HG03439 (cell line): ENCODE data around the gene FBRS.
"Not testable (repeated sequence)": the region's sequence is repeated elsewhere in the genome, so short reads cannot be mapped to it uniquely, and the experiment has no call there.

ENCODE experiments used
- ATAC-seq: cut with Tn5 transposase; IDR thresholded peaks from one replicate; pipeline ENCODE4 v1.9.1; 2021; ENCODE audit warnings: mild to moderate bottlenecking, moderate library complexity; ENCODE audit not compliant: unreplicated experiment

The FBRS gene

GRCh38 chr16:30657866-30658730, at the start of gene FBRS:
FBRS (plus strand) TSS chr16:30658431; CDS start chr16:30659519, 1,088 bp downstream.
- ATAC-seq, result peak; percentile 71

DNA sequence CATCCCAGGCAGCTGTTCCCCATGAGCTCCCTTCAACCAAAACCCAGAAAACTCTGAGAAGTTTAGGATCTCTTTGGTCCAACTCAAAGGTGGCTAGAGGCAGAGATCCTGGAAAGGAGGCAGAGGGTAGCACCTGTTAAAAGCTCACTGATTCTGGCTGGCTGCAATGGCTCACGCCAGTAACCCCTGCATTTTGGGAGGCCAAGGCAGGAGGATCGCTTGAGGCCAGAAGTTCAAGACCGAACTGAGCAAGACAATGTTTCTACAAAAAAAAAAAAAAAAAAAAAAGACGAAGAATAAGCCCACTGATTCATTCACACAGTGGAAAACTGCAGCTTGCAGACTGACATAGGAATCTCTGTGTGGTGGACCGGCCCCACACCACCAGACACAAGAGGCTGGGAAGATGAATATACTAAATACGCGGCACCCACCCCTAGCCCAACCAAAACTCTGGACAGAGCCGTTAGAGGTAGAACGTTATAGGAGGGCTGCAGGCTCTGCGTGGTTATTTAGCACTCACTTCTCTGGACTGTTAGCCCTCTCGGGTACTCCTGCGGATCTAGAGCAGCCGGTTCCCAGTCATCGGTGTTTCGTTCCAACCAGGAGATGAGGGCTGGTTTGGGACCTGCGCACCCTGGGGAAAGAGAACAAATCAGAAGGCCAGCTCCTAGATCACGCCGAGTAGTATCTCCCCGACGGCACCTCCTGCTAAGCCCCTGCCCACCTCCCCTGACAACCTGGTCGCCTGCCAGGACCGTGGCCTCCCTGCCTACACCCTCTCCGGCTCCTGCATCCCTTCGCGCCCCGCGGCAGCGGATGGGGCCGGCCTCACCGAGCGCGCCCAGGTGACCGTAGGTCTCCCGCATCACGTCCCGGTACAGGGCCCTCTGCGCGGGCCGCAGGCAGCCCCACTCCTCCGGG, 49.0 kb upstream of the FBRS start:
- ATAC-seq, result peak; percentile 36

GRCh38 chr16:30609926-30610839, 48.0 kb upstream of the FBRS start, which contains the start of gene ZNF689:
ZNF689 (minus strand) TSS chr16:30610389; CDS start chr16:30610041, 348 bp downstream.
- ATAC-seq, result peak; percentile 76

- ATAC-seq, result peak; percentile 55
These were observed 42.7 kb upstream of the FBRS start for GRCh38 chr16:30615358-30616091.

- no peak for ATAC-seq
These were observed 39.0 kb upstream of the FBRS start for GRCh38 chr16:30619202-30619601.

DNA sequence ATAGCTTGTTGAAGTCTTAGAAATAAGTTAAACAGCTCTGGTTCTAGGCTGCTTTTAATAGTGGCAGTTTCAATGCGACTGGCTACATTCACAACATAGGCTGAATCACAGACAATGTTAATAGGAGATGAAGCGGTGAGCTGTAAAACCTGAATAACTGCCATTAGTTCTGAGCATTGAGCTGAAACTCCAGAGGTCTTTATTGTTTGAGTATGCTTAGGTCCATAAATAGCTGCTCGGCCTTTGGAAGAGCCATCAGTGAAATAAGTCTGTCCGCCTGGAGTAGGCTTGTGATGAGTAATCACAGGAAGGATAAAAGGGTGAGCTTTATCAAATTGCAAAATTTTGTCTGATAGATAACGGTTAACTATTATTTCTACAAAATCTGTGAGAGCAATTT, 38.6 kb upstream of the FBRS start:
- ATAC-seq, result no peak

- no peak for ATAC-seq
These were observed 38.1 kb upstream of the FBRS start for GRCh38 chr16:30620169-30620568.

- ATAC-seq, result no peak
These were observed 36.5 kb upstream of the FBRS start for GRCh38 chr16:30621765-30622164.

DNA sequence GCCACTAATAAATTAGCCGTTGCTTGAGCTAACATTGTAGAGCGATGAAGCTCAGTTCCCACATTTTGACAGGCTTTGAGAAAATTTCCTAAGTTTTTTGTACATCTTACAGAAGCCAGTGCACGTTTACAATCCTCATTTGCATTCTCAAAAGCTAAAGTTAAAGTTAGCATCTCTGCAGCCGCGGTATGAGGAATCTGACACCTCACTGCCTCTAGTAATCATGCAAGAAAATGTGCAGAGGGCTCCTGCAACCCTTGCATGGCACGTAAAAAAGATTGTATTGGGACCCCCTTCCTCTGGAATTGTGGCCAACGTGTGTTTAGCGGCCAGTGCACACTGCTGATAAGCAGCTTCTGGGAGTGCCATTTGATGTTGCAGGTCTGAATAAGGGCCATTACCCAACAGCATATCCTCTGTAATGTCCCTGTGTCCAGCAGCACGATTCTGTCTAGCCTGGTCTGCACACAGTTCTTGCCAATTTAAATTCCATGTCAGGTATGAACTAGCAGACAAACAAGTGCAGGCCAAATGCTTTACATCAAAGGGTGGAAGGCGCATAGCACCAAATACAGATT, 35.7 kb upstream of the FBRS start:
- ATAC-seq, result no peak

GRCh38 chr16:30623536-30624283, 34.5 kb upstream of the FBRS start:
- no peak for ATAC-seq

GRCh38 chr16:30626236-30626635, 32.0 kb upstream of the FBRS start:
- no peak for ATAC-seq

- no peak for ATAC-seq
These were observed 29.3 kb upstream of the FBRS start for GRCh38 chr16:30628628-30629540.

DNA sequence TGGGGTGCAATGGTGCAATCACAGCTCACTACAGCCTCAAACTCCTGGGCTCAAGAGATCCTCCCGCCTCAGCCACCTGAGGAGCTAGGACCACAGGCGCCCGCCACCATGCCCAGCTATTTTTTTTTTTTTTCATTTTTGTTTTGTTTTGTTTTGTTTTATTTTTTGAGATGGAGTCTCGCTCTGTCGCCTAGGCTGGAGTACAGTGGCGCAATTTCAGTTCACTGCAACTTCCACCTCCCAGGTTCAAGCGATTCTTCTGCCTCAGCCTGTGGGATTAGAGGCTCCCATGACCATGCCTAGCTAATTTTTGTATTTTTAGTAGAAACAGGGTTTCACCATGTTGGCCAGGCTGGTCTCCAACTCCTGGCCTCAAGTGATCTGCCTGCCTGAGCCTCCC, 25.8 kb upstream of the FBRS start:
- not testable (repeated sequence) for ATAC-seq

DNA sequence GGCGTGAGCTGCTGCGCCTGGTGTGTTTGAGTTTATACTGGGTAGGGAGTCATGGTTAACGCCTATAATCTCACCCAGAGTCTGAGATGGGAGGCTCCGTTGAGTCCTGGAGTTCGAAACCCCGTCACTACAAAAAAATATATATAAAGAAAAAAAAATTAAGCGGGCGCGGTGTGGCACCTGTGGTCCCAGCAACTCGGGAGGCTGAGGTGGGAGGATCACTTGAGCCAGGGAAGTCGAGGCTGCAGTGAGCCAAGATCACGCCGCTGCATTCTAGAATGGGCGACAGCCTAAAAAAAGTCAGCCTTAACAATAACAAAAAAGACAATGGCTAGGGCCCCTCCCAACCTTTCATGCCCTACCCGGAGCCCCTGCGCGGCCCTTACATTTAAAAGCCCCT, 24.7 kb upstream of the FBRS start:
- no peak for ATAC-seq

DNA sequence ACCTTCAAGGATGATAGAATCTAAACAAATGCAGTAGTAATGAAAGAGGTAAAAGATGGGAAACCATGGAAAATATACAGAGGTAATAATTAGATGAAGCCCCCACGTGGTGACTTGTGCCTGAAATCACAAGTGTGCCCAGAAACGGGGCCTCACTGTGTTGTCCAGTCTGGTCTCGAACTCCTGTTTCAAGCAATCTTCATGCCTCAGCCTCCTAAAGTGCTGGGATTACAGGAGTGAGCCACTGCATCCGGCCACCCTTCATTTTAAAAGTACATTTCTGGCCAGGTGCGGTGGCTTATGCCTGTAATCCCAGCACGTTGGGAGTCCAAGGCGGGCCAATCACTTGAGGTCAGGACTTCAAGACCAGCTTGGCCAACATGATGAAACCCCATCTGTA, 21.6 kb upstream of the FBRS start:
- no peak for ATAC-seq

DNA sequence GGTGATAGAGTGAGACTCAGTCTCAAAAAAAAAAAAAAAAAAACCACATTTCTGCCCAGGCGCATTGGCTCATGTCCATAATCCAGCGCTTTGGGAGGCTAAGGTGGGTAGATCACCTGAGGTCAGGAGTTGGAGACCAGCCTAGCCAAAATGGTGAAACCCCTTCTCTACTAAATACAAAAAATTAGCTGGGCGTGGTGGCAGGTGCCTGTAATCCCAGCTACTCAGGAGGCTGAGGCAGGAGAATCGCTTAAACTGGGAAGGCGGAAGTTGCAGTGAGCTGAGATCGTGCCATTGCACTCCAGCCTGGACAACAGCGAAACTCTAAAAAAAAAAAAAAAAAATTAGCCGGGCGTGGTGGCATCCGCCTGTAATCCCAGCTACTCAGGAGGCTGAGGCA, 21.1 kb upstream of the FBRS start:
- not testable (repeated sequence) for ATAC-seq

DNA sequence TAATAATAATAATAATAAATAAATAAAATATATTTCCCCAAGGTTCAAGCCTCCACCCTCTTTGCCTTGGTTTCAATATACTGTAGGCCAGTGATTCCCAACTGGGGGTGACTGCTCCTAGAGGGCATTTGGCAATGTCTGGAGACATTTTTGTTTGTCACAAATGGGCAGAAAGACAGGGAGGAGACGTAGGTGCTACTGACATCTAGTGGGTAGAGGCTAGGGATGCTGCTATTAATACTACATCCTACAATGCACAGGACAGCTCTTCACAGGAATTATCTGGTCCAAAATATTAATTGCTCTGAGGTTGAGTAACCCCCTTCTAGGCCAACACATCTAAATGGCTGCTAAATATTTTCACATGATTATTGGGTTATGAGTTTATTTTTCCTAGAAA, 20.3 kb upstream of the FBRS start:
- ATAC-seq, result no peak
